MCF 10A (cell line): Measurements from ENCODE around the gene VOPP1. TPM values are rescaled to one million over a fixed set of nuclear protein-coding genes. Genes with fewer than 3 reads are reported as not detected.

ENCODE experiments used
- BruUV-seq: library from RNA; stranded (reverse); fragments of 400-500 nt; replicated peaks from 2 replicates; lab custom pipeline; 2021; lab: Mats Ljungman, UMichigan
- CTCF ChIA-PET: fragments of 300-600 bp; sonication (Branson Sonifier 250); formaldehyde crosslinking; extraction: SDS; loops from one replicate; lab custom pipeline; 2021; ENCODE audit warnings: antibody characterized with exemption, inconsistent platforms; lab: Yijun Ruan, JAX
- POLR2A ChIA-PET: fragments of 300-600, 350-650 bp; sonication (Branson Sonifier 250); formaldehyde crosslinking; extraction: SDS; loops from one replicate; lab custom pipeline; 2020; ENCODE audit warnings: antibody characterized with exemption, inconsistent platforms; lab: Yijun Ruan, JAX
- DNase-seq: peaks from one replicate; pipeline ENCODE4 v3.0.0-alpha.2; 2018; ENCODE audit not compliant: unreplicated experiment
- H3K27ac Mint-ChIP-seq: one replicate; pipeline ENCODE4 v1.8.0; 2022; ENCODE audit warnings: mild to moderate bottlenecking, low read depth, mixed read lengths; ENCODE audit not compliant: unreplicated experiment
- H3K27me3 Mint-ChIP-seq: one replicate; pipeline ENCODE4 v1.8.0; 2022; ENCODE audit warnings: mixed read lengths; ENCODE audit not compliant: insufficient read depth, unreplicated experiment
- H3K36me3 Mint-ChIP-seq: one replicate; pipeline ENCODE4 v1.8.0; 2022; ENCODE audit warnings: mild to moderate bottlenecking, moderate library complexity, mixed read lengths; ENCODE audit not compliant: insufficient read depth, unreplicated experiment
- H3K4me1 Mint-ChIP-seq: one replicate; pipeline ENCODE4 v1.8.0; 2022; ENCODE audit warnings: mixed read lengths; ENCODE audit not compliant: insufficient read depth, unreplicated experiment
- H3K4me3 Mint-ChIP-seq: one replicate; pipeline ENCODE4 v1.8.0; 2022; ENCODE audit warnings: mild to moderate bottlenecking, moderate library complexity, mixed read lengths; ENCODE audit not compliant: unreplicated experiment
- H3K9me3 Mint-ChIP-seq: one replicate; pipeline ENCODE4 v1.8.0; 2022; ENCODE audit warnings: mixed read lengths; ENCODE audit not compliant: unreplicated experiment
- intact Hi-C: fragments of 100-400 bp; cut with micrococcal nuclease; formaldehyde crosslinking; loops from 2 replicates; pipeline ENCODE4 v1.14.1; 2022
- total RNA-seq: library from RNA; stranded (reverse); gene quantifications from 2 replicates; pipeline ENCODE4 v1.2.3, GENCODE V29; 2022
- TF ChIP-seq, protein P1 (sequence below): fragments of 200-600 bp; IDR thresholded peaks from one replicate; pipeline ENCODE4 v1.8.0; 2022; ENCODE audit warnings: antibody characterized with exemption, mild to moderate bottlenecking; ENCODE audit not compliant: unreplicated experiment

VOPP1 gene
- total RNA-seq, 1 experiment from 2014 or later: 29.2 TPM

GRCh38 chr7:55485501-55486191 lies 86.7 kb downstream of the VOPP1 start:
- BruUV-seq: no TSS peak
- Mint-ChIP-seq H3K9me3 (no peaks in the 10 kb centered on the region), H3K4me1 (no peaks in the 10 kb centered on the region), H3K27ac (peak overlapping the region; percentile 57), H3K4me3 (no peak overlapping the region), H3K27me3 (no peaks in the 10 kb centered on the region), H3K36me3 (peaks cover 27% of the 10 kb centered on the region)
- ChIA-PET POLR2A (interaction anchor here (0.7 kb wide), 1 partner anchor 49 kb away, joined by 3 read pairs; no protein-coding TSS in a partner anchor), CTCF (no interaction called here)
- intact Hi-C loops: no loop called here
- no peak for DNase-seq
- TF ChIP-seq, protein P1, sequence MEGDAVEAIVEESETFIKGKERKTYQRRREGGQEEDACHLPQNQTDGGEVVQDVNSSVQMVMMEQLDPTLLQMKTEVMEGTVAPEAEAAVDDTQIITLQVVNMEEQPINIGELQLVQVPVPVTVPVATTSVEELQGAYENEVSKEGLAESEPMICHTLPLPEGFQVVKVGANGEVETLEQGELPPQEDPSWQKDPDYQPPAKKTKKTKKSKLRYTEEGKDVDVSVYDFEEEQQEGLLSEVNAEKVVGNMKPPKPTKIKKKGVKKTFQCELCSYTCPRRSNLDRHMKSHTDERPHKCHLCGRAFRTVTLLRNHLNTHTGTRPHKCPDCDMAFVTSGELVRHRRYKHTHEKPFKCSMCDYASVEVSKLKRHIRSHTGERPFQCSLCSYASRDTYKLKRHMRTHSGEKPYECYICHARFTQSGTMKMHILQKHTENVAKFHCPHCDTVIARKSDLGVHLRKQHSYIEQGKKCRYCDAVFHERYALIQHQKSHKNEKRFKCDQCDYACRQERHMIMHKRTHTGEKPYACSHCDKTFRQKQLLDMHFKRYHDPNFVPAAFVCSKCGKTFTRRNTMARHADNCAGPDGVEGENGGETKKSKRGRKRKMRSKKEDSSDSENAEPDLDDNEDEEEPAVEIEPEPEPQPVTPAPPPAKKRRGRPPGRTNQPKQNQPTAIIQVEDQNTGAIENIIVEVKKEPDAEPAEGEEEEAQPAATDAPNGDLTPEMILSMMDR: no peak

- H3K36me3 Mint-ChIP-seq: peaks cover 28% of the 10 kb centered on the region
These were observed 87.5 kb downstream of the VOPP1 start for GRCh38 chr7:55484834-55485233.

GRCh38 chr7:55484241-55484640 lies 88.1 kb downstream of the VOPP1 start:
- Mint-ChIP-seq H3K4me1 (no peaks in the 10 kb centered on the region), H3K36me3 (peaks cover 22% of the 10 kb centered on the region), H3K9me3 (no peaks in the 10 kb centered on the region), H3K27ac (no peak overlapping the region), H3K4me3 (no peak overlapping the region), H3K27me3 (no peaks in the 10 kb centered on the region)
- intact Hi-C loops: no loop called here
- no TSS peak for BruUV-seq
- TF ChIP-seq, protein P1: no peak
- POLR2A ChIA-PET: interaction anchor here (0.6 kb wide), 1 partner anchor 90 kb away, joined by 4 read pairs; no protein-coding TSS in a partner anchor
- CTCF ChIA-PET: interaction anchor here (0.6 kb wide), 1 partner anchor 108 kb away, joined by 3 read pairs; no protein-coding TSS in a partner anchor
- no peak for DNase-seq

More at GRCh38 chr7:55484834-55485233, 87.5 kb downstream of the VOPP1 start:
- BruUV-seq: no TSS peak
- CTCF ChIA-PET: interaction anchor here (0.6 kb wide), 1 partner anchor 108 kb away, joined by 3 read pairs; no protein-coding TSS in a partner anchor
- TF ChIP-seq, protein P1: no peak
- intact Hi-C loops: no loop called here
- Mint-ChIP-seq H3K9me3 (no peaks in the 10 kb centered on the region), H3K27me3 (no peaks in the 10 kb centered on the region), H3K4me3 (no peak overlapping the region), H3K4me1 (no peaks in the 10 kb centered on the region), H3K27ac (no peak overlapping the region)
- no peak for DNase-seq
- POLR2A ChIA-PET: no interaction called here

DNA sequence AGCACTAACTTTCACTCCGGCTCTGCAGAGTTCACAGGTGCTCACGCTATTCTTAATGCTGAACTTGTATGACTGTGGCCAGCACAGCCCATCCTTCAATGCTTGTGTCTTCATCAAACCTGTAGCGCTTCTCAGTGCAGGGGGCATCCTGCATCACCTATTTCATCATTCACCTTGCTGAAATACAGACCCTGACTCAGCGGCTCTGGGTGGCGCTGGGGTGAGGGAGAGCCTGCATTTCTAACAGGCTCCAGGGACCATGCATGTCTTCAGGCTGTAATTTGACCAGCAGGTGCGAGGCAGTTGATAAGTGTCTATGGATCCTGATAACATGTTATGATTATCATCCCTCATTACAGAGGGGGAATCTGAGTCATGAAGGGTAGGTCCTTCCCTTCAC lies 89.3 kb downstream of the VOPP1 start:
- H3K4me3 Mint-ChIP-seq: no peak overlapping the region
- ChIA-PET CTCF (no interaction called here), POLR2A (no interaction called here)
- H3K4me1 Mint-ChIP-seq: no peaks in the 10 kb centered on the region
- no peaks in the 10 kb centered on the region for H3K9me3 Mint-ChIP-seq
- no peak for DNase-seq
- intact Hi-C loops: no loop called here
- TF ChIP-seq, protein P1: no peak
- no peaks in the 10 kb centered on the region for H3K27me3 Mint-ChIP-seq
- no TSS peak for BruUV-seq
- no peak overlapping the region for H3K27ac Mint-ChIP-seq
- H3K36me3 Mint-ChIP-seq: peaks cover 21% of the 10 kb centered on the region
